Osteocyte (in vitro differentiated cells): ENCODE measurements around the gene LAMTOR3. TPM values are rescaled to one million over a fixed set of nuclear protein-coding genes. Genes with fewer than 3 reads are reported as not detected.

Source experiments
- DNase-seq: peaks from one replicate; pipeline ENCODE4 v3.0.0; 2021; ENCODE audit warnings: mixed read lengths; ENCODE audit not compliant: unreplicated experiment; ENCODE audit errors: extremely low spot score
- H3K27ac Mint-ChIP-seq: one replicate; pipeline ENCODE4 v1.8.0; 2021; ENCODE audit warnings: mild to moderate bottlenecking, mixed read lengths; ENCODE audit not compliant: unreplicated experiment
- H3K27me3 Mint-ChIP-seq: one replicate; pipeline ENCODE4 v1.8.0; 2021; ENCODE audit warnings: mixed read lengths; ENCODE audit not compliant: unreplicated experiment
- H3K36me3 Mint-ChIP-seq: one replicate; pipeline ENCODE4 v1.8.0; 2021; ENCODE audit warnings: mixed read lengths; ENCODE audit not compliant: unreplicated experiment
- H3K4me1 Mint-ChIP-seq: one replicate; pipeline ENCODE4 v1.8.0; 2021; ENCODE audit warnings: mixed read lengths; ENCODE audit not compliant: unreplicated experiment
- H3K4me3 Mint-ChIP-seq: one replicate; pipeline ENCODE4 v1.8.0; 2021; ENCODE audit warnings: mild to moderate bottlenecking, moderate library complexity, mixed read lengths; ENCODE audit not compliant: unreplicated experiment
- H3K9me3 Mint-ChIP-seq: one replicate; pipeline ENCODE4 v1.8.0; 2021; ENCODE audit warnings: mixed read lengths; ENCODE audit not compliant: unreplicated experiment
- CTCF ChIP-seq: fragments of 200-600 bp; sonication (generic); IDR thresholded peaks from 2 replicates; pipeline ENCODE4 v1.5.0; 2021; ENCODE audit warnings: antibody characterized with exemption, mild to moderate bottlenecking, moderate library complexity
- total RNA-seq: library from RNA; stranded (reverse); gene quantifications from 2 replicates; pipeline ENCODE4 v1.2.1, GENCODE V29; 2021

LAMTOR3 gene
- total RNA-seq, 1 donor from 2014 or later: 44.7 TPM

- no peak for TF ChIP-seq CTCF
- Mint-ChIP-seq H3K4me1 (peaks cover 44% of the 10 kb centered on the region), H3K27me3 (no peaks in the 10 kb centered on the region), H3K27ac (peak overlapping the region; percentile 97), H3K36me3 (peaks cover 8% of the 10 kb centered on the region), H3K4me3 (peak overlapping the region; percentile 97), H3K9me3 (no peaks in the 10 kb centered on the region)
- no peak for DNase-seq
Observed at GRCh38 chr4:99893029-99893428, 1.2 kb downstream of the LAMTOR3 start.

GRCh38 chr4:99891351-99891750 lies 2.9 kb downstream of the LAMTOR3 start:
- Mint-ChIP-seq H3K27me3 (no peaks in the 10 kb centered on the region), H3K9me3 (no peaks in the 10 kb centered on the region), H3K27ac (no peak overlapping the region), H3K36me3 (peaks cover 9% of the 10 kb centered on the region), H3K4me3 (peak overlapping the region; percentile 4), H3K4me1 (peaks cover 47% of the 10 kb centered on the region)
- no peak for DNase-seq
- TF ChIP-seq CTCF: no peak

GRCh38 chr4:99887837-99888236 lies 6.4 kb downstream of the LAMTOR3 start:
- Mint-ChIP-seq H3K4me1 (peaks cover 27% of the 10 kb centered on the region), H3K27ac (no peak overlapping the region), H3K4me3 (no peak overlapping the region), H3K36me3 (peaks cover 19% of the 10 kb centered on the region), H3K9me3 (no peaks in the 10 kb centered on the region), H3K27me3 (no peaks in the 10 kb centered on the region)
- no peak for DNase-seq
- TF ChIP-seq CTCF: no peak

GRCh38 chr4:99886146-99886545 lies 8.1 kb downstream of the LAMTOR3 start:
- no peak for DNase-seq
- Mint-ChIP-seq H3K36me3 (peaks cover 21% of the 10 kb centered on the region), H3K9me3 (no peaks in the 10 kb centered on the region), H3K27ac (no peak overlapping the region), H3K4me1 (peaks cover 15% of the 10 kb centered on the region), H3K27me3 (no peaks in the 10 kb centered on the region), H3K4me3 (no peak overlapping the region)
- TF ChIP-seq CTCF: no peak

- Mint-ChIP-seq H3K36me3 (peaks cover 23% of the 10 kb centered on the region), H3K9me3 (no peaks in the 10 kb centered on the region), H3K27me3 (no peaks in the 10 kb centered on the region), H3K4me3 (no peak overlapping the region), H3K27ac (no peak overlapping the region), H3K4me1 (peaks cover 10% of the 10 kb centered on the region)
- TF ChIP-seq CTCF: no peak
- DNase-seq: no peak
Observed at GRCh38 chr4:99885687-99886086, 8.5 kb downstream of the LAMTOR3 start.
